ENCODE data around the gene CTU2.
"Not testable (repeated sequence)": the region's sequence is repeated elsewhere in the genome, so short reads cannot be mapped to it uniquely, and the experiment has no call there.

The CTU2 gene

DNA sequence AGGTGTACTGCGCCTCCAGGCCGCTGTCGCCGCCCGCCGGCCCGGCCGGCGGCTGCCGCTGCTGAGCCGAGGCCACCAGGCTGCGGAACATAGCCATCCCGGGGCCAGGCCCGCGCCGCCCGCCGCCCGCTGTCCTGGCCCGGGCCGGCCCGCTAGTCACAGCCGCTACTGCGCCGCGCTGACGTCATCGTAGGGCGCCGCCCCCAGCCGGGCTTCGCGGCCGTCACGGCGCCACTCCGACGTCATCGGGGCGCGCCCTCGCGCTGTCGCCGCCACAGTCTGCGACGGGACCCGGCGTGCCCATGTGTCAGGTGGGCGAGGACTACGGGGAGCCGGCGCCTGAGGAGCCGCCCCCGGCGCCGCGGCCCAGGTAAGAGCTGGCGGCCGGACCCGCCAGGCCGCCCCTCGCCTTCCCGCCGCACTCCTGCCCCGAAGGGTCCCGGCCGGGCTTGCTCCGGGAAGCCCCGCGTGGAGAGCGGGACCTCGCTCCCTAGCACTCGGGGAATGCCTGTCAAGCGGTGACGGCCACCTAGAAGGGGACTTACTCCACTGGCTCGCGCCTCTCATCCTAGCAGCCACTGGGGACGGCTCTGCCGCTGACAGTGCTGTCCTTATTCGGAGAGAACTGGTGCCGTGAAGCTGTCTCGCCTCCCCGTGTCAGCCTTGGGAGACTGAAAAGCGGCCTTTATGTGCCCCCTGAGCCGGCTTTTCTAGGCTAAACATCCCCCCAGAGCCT lies at the start of gene CTU2, which contains the start of gene RNF166:
CTU2 (plus strand) TSS at position 275 of the 736 bp plus-strand sequence; CDS start at position 303, 28 bp downstream.
RNF166 (minus strand) TSS at position 180 of the 736 bp plus-strand sequence; CDS start at position 97, 83 bp downstream.
- peak; percentile 91 for DNase-seq (ENCODE audit: low spot score)

DNA sequence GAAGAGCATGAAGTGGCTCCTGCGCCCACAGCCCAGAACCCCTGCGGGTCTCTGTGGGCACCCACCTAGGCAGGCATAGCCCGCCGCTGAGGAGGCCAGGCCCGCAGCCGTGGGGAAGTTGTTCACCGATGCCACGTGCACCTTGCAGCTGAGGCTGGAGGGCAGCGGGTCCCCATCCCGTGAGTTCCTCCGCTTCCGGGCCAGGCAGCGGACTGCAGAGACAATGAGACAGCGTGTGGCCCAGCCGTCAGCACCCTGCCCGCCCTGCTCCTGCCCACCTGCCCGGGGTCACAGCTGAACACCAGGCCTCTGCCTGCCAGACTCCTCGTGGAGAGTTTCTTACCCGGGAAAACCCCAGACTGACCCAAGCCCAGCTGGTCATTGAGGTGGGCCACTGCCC lies 48.9 kb upstream of the CTU2 start:
- no peak for DNase-seq (ENCODE audit: low spot score)

DNA sequence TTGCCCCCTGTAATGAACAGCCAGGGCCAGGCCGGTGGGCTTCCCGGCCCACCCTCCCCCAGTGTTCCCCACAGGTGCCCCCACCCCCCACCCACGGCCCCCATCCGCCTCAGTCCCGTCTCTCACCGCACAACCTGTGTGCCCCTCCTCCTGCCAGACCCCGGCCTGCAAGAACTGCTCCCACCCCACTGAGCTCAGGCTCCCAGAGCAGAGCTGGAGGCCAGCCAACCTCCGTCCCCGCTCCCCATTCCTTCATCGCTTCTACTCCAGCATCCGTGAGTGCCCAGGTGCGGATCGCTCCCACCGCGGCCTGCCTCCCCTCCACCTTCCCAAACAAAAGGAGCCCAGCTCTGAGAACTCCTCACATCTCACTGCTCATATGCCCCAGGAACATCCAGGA lies 47.6 kb upstream of the CTU2 start:
- no peak for DNase-seq (ENCODE audit: low spot score)

DNA sequence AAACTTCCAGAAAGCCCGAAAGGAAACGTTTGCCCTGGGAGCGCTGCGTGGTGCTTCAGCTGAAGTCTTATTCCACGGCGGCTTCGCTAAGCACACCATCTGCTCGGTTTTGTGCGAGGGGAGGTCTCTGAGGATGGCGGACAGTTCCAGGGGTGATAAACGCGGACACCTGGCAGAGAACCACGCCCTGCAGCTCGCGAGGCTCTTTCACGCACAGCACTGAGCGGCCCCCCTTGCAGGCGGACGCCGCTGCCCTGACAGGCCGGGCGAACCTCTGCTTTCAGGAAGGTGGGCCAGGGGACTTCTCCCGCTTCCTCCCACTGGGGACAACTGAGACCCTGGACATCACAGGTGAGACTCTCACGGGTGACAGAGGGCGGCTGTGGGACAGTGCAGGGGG lies 47.1 kb upstream of the CTU2 start:
- DNase-seq (ENCODE audit: low spot score): no peak

DNA sequence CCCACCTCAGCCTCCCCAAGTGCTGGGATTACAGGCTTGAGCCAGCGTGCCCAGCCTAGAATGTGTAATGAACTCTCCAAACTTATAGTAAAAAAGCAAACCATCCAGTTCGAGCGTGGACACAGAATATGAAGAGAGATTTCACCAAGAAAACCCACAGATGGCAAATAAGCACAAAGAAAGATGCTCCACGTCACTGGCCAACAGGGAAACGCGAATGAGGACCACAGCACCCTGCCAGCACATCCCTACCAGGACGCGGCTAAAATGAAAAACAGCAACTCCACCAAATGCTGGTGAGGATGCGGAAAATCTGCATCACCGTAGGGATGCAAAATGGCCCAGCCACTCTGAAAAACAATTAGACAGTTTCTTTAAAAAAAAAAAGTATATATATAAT lies 44.8 kb upstream of the CTU2 start:
- no peak for DNase-seq (ENCODE audit: low spot score)

DNA sequence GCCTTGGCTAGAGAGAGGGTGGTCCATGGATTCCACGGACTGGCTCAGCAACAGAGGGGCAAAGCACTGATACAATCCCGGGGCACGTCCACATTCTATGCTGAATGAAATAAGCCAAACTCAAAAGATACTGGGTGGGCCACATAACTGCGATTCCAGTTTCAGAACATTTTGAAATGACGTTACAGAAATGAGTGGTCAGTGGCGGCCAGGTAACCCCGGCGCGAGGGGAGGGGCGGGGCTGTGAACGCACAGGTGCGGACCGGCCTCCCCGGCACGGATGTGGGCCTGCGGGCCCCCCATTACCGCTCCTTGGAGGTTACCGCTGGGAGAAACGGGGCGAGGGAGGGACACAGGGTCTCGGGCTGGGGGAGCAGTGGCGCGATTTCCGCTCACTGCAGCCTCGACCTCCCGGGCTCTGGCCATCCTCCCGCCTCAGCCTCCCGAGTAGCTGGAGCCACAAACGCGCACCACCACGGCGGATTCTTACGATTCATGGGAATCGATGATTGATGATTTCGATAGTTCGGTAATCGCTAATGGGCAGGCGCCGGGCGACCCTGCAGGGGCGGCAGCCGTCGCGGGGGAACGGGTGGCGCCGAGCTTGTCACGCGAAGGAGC lies 44.0 kb upstream of the CTU2 start:
- no peak for DNase-seq (ENCODE audit: low spot score)

DNA sequence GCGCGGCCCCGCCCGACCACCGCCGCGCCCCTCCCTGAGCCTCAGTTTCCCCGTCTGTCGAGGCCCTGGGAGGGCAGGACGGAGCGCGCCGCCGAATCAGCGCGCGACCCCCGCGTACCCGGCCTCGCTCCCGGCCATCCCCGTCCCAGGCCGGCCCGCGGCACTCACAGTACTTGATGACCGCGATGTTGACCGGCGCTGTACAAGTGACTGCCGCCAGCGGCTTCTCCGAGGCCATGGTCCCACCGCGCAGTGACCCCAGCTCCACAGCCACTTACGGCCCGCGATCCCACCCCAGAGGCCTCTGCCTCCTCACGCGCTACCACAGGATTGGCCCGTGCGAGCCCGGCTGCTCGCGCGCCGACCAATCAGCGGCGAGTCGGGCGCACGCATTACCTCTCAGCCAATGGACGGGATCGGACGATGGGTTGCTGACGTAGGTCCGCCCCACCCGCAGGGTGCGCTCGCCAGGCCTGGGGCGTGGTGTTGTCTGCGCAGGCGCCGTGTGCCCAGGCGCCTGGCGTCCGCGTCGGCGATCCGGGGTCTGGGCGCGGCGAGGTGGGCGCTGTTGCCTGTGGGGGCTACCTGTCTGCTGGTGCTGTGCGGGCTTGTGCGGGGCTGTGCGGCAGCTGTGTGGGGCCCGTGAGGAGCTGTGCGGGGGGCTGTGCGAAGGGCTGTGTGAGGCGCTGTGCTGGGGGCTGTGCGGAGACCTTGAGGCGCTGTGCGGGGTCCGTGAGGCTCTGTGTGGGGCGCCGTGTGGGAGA lies 43.3 kb upstream of the CTU2 start, which contains the start of gene MVD:
MVD (minus strand) TSS at position 249 of the 764 bp plus-strand sequence; CDS start at position 238, 11 bp downstream.
- peak; percentile 98 for DNase-seq (ENCODE audit: low spot score)

DNA sequence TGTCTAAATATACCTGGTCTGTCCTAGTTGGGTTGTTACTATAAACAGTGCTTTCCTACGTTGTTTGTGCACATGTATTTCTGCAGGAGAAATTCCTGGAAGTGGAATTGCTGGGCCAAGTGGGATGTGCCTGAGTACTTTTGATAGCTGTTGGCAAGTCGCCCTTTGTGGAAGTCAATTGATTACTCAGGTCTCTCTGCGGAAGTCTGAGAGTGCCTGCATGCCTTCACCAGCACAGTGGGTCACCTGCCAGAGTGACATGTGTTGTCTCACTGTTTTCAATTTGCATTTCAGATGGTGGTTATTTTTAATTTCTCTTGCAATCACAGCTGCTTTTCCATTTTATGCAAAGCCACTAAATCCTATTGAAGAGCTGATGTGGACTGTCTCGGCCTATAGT lies 41.2 kb upstream of the CTU2 start:
- no peak for DNase-seq (ENCODE audit: low spot score)

DNA sequence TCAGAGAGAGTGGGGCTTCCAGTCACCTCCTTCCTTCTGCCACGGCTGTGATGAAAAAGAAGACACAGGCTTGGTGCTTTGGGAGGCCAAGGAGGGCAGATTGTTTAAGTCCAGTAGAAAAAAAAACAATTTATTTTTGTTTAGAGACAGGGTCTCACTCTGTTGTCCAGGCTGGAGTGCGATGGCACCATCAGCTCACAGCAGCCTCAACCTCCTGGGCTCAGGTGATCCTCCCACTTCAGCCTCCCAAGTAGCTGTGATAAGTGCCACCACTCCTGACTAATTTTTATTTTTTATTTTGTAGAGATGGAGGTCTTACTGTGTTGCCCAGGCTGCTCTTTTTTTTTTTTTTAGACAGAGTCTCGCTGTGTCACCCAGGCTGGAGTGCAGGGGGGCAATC lies 40.7 kb upstream of the CTU2 start:
- no peak for DNase-seq (ENCODE audit: low spot score)

DNA sequence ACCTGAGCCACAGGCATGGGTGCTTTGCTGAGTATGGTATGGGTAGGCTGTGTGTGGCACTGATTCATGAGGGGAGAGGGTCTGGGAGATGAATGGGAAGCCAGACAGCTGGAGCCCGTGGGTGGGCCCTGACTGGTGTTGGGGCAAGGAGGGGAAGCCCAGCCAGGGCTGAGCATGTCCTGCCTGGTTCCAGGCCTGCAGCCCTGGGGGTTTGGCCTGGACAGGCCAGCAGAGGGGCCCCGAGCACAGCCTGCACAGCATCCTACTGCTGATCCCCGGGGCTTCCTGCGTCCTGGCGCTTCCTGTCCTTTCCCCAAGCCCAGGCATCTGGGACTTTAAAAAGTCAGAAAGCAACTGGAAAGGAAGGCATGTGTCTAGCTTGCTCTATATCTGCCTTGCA lies 38.8 kb upstream of the CTU2 start:
- no peak for DNase-seq (ENCODE audit: low spot score)

DNA sequence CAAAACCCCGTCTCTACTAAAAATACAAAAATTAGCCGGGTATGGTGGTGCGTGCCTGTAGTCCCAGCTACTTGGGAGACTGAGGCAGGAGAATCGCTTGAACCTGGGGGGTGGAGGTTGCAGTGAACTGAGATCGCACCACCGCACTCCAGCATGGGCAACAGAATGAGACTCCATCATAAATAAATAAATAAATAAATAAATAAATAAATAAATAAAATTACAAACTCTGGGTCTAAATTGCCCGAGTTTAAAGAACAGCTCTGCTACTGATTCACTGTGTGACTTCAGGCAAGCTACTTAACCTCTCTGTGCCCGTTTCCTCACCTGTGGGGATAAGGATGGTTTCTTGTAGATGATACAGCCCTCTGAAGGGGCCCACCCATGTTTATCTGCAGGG lies 36.8 kb upstream of the CTU2 start:
- DNase-seq (ENCODE audit: low spot score): not testable (repeated sequence)

DNA sequence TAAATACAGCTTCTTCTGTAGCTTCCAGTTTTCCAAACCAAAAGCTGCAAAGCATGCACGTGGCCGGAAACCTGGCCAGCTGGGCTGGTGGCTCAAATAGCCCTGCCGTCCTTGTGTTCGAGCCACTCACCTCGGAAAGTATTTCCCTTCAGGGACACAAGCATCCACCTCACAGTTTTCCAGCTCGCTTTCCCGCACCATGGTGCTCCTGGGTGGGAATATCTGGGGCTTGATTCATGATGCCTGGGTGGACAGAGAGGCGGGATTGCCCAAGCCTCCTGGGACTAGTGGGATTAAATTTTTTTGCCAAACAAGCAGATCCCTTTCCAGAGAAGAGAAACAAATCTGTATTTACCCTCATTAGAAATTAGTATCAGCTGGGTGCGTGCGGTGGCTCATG lies 36.3 kb upstream of the CTU2 start:
- DNase-seq (ENCODE audit: low spot score): no peak

DNA sequence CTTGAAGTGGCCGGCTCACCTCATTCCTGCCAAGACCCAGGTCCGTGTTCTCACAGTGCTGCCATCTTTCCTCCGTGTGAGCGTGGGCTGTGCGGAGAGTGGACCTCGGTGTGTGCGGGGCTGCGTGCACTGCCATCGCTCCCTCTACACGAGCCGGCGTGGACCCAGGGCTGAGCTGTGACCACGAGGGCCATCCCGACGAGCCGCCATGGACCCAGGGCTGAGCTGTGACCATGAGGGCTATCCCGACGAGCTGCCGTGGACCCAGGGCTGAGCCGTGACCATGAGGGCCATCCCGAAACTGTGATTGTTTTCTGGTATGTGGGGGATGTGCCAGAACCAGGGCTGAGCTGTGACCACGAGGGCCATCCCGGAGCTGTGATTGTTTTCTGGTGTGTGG lies 34.5 kb upstream of the CTU2 start:
- DNase-seq (ENCODE audit: low spot score): no peak

DNA sequence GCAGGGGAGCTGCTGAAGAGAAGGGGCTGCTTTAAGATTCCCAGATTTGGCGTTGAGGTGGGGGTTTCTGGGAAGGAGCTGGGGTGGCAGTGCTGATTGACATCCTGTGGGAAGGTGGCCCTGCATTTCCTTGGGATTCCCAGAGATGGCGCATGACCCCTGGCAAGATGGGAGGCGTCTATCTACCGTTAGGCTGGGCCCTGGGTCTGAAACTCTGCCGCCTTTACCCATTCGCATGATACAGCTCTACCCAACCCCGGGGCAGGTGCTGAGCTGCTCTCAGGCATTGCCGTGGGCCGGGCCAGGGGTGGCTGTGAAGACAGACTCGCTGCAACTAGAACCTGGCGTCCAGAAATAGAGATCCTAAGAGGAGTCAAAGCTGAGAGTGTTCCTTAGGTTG lies 33.5 kb upstream of the CTU2 start:
- DNase-seq (ENCODE audit: low spot score): no peak

DNA sequence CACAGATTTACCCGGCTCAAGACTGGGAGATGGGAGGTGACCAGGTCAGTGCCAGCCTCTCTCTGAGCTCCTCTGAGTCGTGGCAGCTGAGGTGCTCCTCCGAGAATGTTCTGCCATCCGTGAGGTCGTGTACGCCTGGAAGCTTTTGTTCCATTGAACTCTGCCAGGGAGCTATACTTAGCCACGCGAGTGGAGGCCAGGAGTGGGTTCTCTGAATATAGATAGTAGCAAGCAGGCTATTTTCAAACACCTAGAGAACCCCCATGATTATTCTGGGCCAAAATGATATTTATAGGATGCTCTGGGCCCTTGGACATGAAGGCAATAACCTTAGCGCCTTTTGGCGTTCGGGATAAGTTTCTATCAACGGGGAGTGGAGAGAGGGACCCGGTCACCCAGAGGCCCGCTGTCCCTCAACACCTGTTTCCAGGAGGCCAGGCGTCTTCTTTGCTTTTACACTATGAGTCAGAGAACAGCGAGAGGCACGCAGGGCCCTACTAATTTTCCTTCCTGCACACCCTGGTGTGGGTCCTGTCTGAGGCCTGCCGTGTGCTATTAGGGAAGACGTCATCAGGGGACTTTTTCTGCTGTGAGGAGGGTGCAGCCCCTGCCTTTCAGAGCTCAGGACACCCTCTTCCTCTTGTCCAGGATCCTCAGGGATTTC lies 32.5 kb upstream of the CTU2 start:
- DNase-seq (ENCODE audit: low spot score): no peak

DNA sequence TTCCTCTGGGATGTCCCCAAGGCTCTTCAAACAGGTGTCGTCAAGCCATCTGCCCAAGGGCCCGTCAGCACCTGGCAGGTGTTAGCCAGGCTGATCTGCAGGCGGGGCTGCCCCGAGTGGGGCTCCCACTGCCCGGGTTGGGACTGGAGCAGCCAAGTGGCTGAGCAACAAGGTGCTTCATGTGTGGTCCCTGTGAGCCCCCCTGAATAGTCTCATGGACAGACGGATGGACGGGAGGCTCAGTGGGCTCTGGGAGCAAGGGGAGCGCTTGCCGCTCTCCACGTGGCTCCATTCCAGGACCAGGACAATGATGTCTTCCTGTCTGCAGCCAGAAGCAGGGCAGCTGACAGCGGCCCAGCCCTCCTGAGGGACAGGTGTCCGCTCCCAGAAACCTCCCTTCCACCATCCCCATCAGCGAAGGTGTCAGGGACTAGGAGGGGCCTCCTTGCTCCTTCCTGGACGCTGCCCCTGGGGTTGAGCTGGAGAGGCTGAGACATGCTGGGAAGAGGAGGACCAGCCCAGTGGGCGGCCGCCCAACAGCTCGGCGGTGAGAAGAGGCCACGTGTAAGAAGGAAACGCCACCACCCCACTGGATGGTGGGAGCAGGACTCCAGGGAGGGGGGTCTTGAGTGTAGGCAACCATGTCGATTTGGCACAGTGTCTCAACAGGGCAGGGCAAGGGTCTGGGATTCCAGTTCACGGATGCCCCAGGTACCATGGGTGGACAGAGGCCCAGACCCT lies 29.6 kb upstream of the CTU2 start:
- no peak for DNase-seq (ENCODE audit: low spot score)

DNA sequence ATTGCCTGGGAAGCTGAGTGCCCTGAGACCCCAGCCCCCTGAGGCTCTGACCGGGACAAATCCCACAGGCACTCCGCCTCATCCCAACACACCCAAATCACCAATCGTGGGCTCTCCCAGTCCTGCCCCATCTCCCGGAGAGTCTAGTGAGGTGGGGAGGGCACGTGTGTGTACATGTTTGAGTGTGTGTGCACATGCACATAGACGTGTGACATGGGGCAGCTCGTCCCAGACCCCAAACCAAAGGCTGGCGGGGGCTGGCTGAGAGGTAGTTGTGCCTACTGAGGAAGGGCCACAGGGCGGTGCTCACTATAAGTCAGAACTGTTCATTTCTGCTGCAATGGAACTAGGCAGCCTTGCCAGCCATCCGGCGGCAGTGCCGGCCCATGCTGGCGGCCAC lies 28.6 kb upstream of the CTU2 start:
- DNase-seq (ENCODE audit: low spot score): no peak

DNA sequence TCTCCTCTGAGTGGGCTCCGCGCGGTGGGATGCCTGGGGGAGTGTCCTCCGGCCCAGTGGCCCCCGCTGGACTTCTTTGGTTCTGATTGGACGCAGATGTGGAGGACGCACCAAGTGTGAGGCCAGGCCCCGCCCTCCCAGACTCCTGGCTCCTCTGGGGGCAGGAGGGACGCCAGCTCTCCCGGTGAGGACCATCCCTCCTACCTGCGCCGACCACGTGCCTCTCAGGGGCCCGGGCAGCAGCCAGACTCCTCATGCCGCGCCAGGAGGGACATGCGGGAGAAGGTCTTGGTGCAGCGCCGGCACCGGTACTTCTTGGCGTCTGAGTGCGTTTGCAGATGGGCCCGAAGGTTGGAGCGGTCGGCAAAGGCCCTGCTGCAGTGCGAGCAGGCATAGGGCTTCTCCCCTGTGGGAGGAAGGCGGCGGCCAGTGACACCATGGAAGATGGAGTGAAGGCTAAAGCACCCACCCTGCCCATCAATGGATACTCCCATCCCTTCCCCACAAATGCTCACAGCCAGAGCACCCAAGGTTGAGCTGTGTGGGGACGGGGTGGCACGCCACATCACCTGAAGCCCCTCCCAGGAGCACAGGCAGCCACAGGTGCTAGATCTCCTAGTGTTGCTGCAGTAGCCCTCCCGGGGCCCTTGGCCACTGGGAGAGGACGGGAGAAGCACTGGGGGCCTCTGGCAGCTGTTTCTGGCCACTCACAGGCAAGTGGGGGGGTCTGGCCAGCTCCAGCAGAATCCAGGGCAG lies 27.9 kb upstream of the CTU2 start:
- DNase-seq (ENCODE audit: low spot score): no peak

DNA sequence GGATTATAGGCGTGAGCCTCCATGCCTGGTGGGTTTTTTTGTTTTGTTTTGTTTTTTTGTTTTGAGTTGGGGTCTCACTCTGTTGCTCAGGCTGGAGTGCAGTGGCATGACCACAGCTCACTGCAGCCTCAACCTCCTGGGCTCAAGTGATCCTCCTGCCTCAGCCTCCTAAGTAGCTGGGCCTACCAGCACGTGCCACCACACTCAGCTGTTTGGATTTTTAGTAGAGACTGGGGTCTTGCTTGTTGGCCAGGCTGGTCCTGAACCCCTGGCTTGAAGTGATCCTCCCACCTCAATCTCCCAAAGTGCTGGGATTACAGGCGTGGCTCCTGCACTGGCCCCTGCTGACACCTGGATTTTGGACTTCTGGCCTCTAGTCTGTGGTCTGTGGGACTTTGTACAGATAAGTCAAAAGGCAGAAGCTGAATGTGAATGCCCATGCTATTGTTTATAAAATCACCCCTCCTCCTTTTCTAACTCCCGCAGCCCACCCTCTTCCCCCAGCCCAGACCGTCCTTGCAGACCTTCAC lies 25.7 kb upstream of the CTU2 start:
- DNase-seq (ENCODE audit: low spot score): no peak

DNA sequence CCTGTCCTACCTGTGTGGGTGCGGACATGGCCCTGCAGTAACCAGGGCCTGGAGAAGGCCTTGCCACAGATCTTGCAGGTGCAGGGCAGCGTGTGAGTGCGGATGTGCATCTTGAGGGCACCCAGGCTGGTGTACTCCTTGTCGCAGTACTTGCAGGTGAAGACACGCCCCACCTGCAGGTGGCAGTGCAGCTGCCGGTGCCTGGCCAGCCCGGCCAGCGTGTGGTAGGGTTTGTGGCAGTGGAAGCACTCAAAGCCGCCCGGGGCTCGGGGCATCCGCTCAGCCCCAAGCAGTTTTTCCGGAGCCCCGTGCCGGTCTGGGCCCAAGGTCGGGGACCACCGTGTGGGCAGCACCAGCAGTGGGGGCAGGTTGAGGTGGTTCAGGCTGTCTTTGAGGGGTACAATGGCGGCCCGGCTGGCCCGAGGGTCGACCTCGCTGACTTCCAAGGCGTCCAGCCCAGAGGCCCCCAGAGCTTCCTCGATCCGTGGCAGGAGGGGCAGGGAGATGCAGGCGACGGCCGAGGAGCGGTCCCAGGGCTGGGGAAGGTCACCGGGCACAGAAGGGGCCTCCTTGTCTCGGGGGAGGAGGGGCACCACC lies 25.1 kb upstream of the CTU2 start:
- DNase-seq (ENCODE audit: low spot score): no peak
